CD14-positive monocyte (primary cell): ENCODE data around the gene PHYHIPL. TPM values are rescaled to one million over a fixed set of nuclear protein-coding genes. Genes with fewer than 3 reads are reported as not detected.

Source experiments
- DNase-seq, 3 donors: peaks; one replicate each; pipeline ENCODE4 v3.0.0-alpha.2; 2011 to 2022
- H2AFZ ChIP-seq: 2 replicates; pipeline ENCODE4 v1.6.0; 2012; ENCODE audit warnings: mild to moderate bottlenecking, low read depth, low read length, inconsistent platforms; ENCODE audit not compliant: insufficient read depth, poor library complexity, severe bottlenecking
- H3K27ac ChIP-seq, 2 donors: 1 replicate in 1 of 2; 2 replicates in 1 of 2; pipeline ENCODE4 v1.5.1; 2012 to 2013; ENCODE audit warnings: low read length in 2 of 2, control low read depth in 1 of 2, inconsistent platforms in 1 of 2, low read depth in 1 of 2, mild to moderate bottlenecking in 1 of 2
- H3K27me3 ChIP-seq, 2 donors: one replicate each; pipeline versions ENCODE4 v1.6.0 to v1.6.1; 2011 to 2013; ENCODE audit warnings: low read length in 2 of 2; ENCODE audit not compliant: control insufficient read depth in 2 of 2, insufficient read depth in 2 of 2
- H3K36me3 ChIP-seq, 2 donors: replicated peaks in 1 of 2; 1 replicate in 1 of 2; 2 replicates in 1 of 2; pipeline versions ENCODE4 v1.5.1 to v1.6.1; 2012 to 2013; ENCODE audit warnings: low read length in 2 of 2, control low read depth in 1 of 2, inconsistent platforms in 1 of 2, mild to moderate bottlenecking in 1 of 2; ENCODE audit not compliant: insufficient read depth in 2 of 2, control insufficient read depth in 1 of 2
- H3K4me1 ChIP-seq, 2 donors: 1 replicate in 1 of 2; 2 replicates in 1 of 2; pipeline versions ENCODE4 v1.5.1 to v1.6.1; 2012 to 2013; ENCODE audit warnings: low read length in 2 of 2, control low read depth in 1 of 2, inconsistent platforms in 1 of 2, mild to moderate bottlenecking in 1 of 2, moderate library complexity in 1 of 2; ENCODE audit not compliant: insufficient read depth in 2 of 2, control insufficient read depth in 1 of 2
- H3K4me2 ChIP-seq: replicated peaks from 2 replicates; pipeline ENCODE3; 2012; ENCODE audit warnings: low read length, moderate library complexity, mild to moderate bottlenecking; ENCODE audit not compliant: poor library complexity, severe bottlenecking; ENCODE audit errors: extremely low read depth
- H3K4me3 ChIP-seq, 3 experiments: fragments of 200-600 bp in 1 of 3; sonication (generic) in 1 of 3; replicated peaks in 1 of 3; 1 replicate in 2 of 3; 2 replicates in 1 of 3; pipeline ENCODE4 v1.5.1; 2011 to 2013; ENCODE audit warnings: low read length in 3 of 3, mild to moderate bottlenecking in 3 of 3, control low read depth in 2 of 3, low read depth in 2 of 3, inconsistent platforms in 1 of 3, moderate library complexity in 1 of 3
- H3K79me2 ChIP-seq: 2 replicates; pipeline ENCODE4 v1.6.0; 2012; ENCODE audit warnings: mild to moderate bottlenecking, control low read depth, inconsistent platforms, low read length, moderate library complexity; ENCODE audit not compliant: insufficient read depth
- H3K9ac ChIP-seq: 2 replicates; pipeline ENCODE4 v1.6.0; 2017; ENCODE audit warnings: low read length, mild to moderate bottlenecking; ENCODE audit not compliant: insufficient read depth, poor library complexity, severe bottlenecking
- H3K9me3 ChIP-seq, 2 donors: replicated peaks in 1 of 2; 1 replicate in 1 of 2; 2 replicates in 1 of 2; pipeline versions ENCODE4 v1.5.1 to v1.6.1; 2012 to 2013; ENCODE audit warnings: low read length in 2 of 2, control low read depth in 1 of 2; ENCODE audit not compliant: control insufficient read depth in 1 of 2, insufficient read depth in 1 of 2
- H4K20me1 ChIP-seq: 2 replicates; pipeline ENCODE4 v1.6.0; 2012; ENCODE audit warnings: mild to moderate bottlenecking, low read length, control low read depth, moderate library complexity; ENCODE audit not compliant: insufficient read depth
- H3K27ac Mint-ChIP-seq, 7 donors: one replicate each; pipeline ENCODE4 v1.8.0; 2020; ENCODE audit warnings: mild to moderate bottlenecking in 7 of 7, mixed read lengths in 7 of 7, moderate library complexity in 6 of 7, inconsistent platforms in 2 of 7
- H3K27me3 Mint-ChIP-seq, 3 donors: one replicate each; pipeline ENCODE4 v1.8.0; 2021 to 2022; ENCODE audit warnings: low read depth in 3 of 3, mild to moderate bottlenecking in 3 of 3, mixed read lengths in 3 of 3, moderate library complexity in 3 of 3, inconsistent platforms in 1 of 3
- H3K36me3 Mint-ChIP-seq, 2 donors: one replicate each; pipeline ENCODE4 v1.8.0; 2020; ENCODE audit warnings: mixed read lengths in 2 of 2, inconsistent platforms in 1 of 2, mild to moderate bottlenecking in 1 of 2
- H3K4me1 Mint-ChIP-seq: one replicate; pipeline ENCODE4 v1.8.0; 2020; ENCODE audit warnings: mild to moderate bottlenecking, mixed read lengths
- H3K4me3 Mint-ChIP-seq, 2 donors: one replicate each; pipeline ENCODE4 v1.8.0; 2020; ENCODE audit warnings: mild to moderate bottlenecking in 2 of 2, mixed read lengths in 2 of 2, moderate library complexity in 1 of 2
- H3K9me3 Mint-ChIP-seq, 7 donors: one replicate each; pipeline ENCODE4 v1.8.0; 2020 to 2022; ENCODE audit warnings: mixed read lengths in 7 of 7, mild to moderate bottlenecking in 6 of 7, moderate library complexity in 6 of 7, inconsistent platforms in 2 of 7
- WGBS: methylation state at CpG from one replicate; pipeline ENCODE4 v1.1.5; 2013; ENCODE audit warnings: missing lambda C conversion rate; ENCODE audit not compliant: insufficient coverage; 5-methylcytosine and 5-hydroxymethylcytosine counted together
- intact Hi-C, 2 donors: fragments of 100-400 bp; cut with micrococcal nuclease; formaldehyde crosslinking; loops; one replicate each; pipeline versions ENCODE4 v1.15.0 to v1.15.1; 2023
- polyA plus RNA-seq, 3 donors: library from polyadenylated mRNA; depleted of rRNA in 1 of 3; unstranded in 2 of 3; stranded (reverse) in 1 of 3; fragments of 300-500 nt in 2 of 3; fragments of >200 nt in 1 of 3; fragmentation: Illumina TruSeq in 2 of 3; gene quantifications; 1 replicate in 2 of 3; 2 replicates in 1 of 3; pipeline ENCODE4 v1.2.3, GENCODE V29; 2012 to 2021
- TF ChIP-seq, protein P1 (sequence below): fragments of 200-600 bp; IDR thresholded peaks from one replicate; pipeline ENCODE4 v1.8.0; 2022; ENCODE audit warnings: antibody characterized with exemption, mild to moderate bottlenecking

The PHYHIPL gene
- polyA plus RNA-seq, 3 donors = not detected

DNA sequence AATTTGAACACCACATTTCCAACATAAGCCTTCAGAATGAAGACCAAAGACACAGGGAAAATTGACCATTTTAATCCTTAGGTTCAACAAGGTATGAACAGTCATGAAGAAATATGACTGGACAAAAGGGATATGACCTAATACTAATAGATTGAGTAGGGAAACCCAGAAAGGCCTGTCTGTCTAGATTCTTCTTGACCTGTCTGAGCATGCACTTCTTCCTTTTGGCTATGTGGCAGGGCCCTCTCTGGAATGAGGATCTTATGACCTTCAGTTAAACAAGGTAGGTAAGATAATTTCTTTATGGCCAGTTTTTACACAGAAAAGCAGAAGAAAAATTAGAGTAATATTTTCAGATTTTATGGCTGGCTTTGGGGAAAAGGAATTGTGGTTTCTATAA is 3.0 kb upstream of the PHYHIPL start:
- H3K9me3 ChIP-seq = peaks cover 0 to 14% of the 10 kb centered on the region in 2 donors
- TF ChIP-seq, protein P1, sequence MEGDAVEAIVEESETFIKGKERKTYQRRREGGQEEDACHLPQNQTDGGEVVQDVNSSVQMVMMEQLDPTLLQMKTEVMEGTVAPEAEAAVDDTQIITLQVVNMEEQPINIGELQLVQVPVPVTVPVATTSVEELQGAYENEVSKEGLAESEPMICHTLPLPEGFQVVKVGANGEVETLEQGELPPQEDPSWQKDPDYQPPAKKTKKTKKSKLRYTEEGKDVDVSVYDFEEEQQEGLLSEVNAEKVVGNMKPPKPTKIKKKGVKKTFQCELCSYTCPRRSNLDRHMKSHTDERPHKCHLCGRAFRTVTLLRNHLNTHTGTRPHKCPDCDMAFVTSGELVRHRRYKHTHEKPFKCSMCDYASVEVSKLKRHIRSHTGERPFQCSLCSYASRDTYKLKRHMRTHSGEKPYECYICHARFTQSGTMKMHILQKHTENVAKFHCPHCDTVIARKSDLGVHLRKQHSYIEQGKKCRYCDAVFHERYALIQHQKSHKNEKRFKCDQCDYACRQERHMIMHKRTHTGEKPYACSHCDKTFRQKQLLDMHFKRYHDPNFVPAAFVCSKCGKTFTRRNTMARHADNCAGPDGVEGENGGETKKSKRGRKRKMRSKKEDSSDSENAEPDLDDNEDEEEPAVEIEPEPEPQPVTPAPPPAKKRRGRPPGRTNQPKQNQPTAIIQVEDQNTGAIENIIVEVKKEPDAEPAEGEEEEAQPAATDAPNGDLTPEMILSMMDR = no peak
- H3K9me3 Mint-ChIP-seq = peaks cover 0 to 8% (median 2%) of the 10 kb centered on the region in 7 donors
- peaks cover 18 to 35% of the 10 kb centered on the region in 2 donors for H3K27me3 ChIP-seq
- no peak overlapping the region for H3K27ac ChIP-seq
- no peak overlapping the region for H3K4me3 Mint-ChIP-seq
- H3K9ac ChIP-seq = no peak overlapping the region
- H3K36me3 ChIP-seq = no peaks in the 10 kb centered on the region
- H4K20me1 ChIP-seq = no peaks in the 10 kb centered on the region
- H3K27ac Mint-ChIP-seq = no peak overlapping the region
- DNase-seq = no peak
- H3K79me2 ChIP-seq = no peaks in the 10 kb centered on the region
- intact Hi-C loops = no loop called here
- H3K4me1 Mint-ChIP-seq = peaks cover 4% of the 10 kb centered on the region
- no peak overlapping the region for H3K4me2 ChIP-seq
- H3K27me3 Mint-ChIP-seq = peaks cover 30 to 38% (median 37%) of the 10 kb centered on the region in 3 donors
- no peak overlapping the region for H2AFZ ChIP-seq
- no peaks in the 10 kb centered on the region for H3K36me3 Mint-ChIP-seq
- no peak overlapping the region for H3K4me3 ChIP-seq
- H3K4me1 ChIP-seq = no peaks in the 10 kb centered on the region

DNA sequence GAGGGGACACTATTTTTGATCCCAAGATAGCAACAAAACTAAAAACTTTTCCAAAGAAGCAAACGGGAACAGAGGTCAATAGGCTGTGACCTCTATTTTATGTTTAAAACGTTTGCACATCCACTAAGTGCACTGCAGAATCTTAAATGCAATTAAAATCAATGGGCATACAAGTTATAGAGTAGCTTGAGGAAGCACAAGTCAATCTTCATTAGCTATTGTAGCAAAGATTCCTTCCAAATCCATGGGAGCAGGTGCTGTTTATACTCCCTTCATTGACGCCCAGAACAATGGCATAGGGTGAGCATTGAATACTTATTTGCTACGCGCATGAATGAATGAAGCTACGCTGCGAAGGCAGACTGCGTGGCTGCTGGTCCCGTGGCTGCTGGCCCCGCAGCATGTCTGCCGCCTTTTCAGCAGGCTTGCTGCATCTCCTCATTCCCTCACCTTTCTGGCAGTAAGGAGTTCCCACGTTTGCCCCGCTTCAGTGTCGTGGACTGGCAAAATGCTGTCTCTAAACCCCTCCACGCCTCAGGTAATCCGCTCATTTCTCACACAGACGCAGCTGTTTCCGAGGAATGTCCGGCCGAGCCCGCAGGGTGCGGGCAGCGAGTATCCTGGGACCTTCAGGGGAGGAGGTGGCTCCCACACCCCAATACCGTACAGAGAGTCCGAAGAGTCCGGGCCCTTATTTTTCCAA is 754 bp upstream of the PHYHIPL start:
- no peaks in the 10 kb centered on the region for H4K20me1 ChIP-seq
- H3K9ac ChIP-seq = no peak overlapping the region
- H3K4me1 ChIP-seq = no peaks in the 10 kb centered on the region
- no peaks in the 10 kb centered on the region for H3K36me3 ChIP-seq
- TF ChIP-seq, protein P1 = no peak
- H3K79me2 ChIP-seq = no peaks in the 10 kb centered on the region
- no peaks in the 10 kb centered on the region for H3K36me3 Mint-ChIP-seq
- H3K4me2 ChIP-seq = no peak overlapping the region
- no peak overlapping the region for H2AFZ ChIP-seq
- peaks cover 0 to 2% (median under 1%) of the 10 kb centered on the region in 7 donors for H3K9me3 Mint-ChIP-seq
- peak overlapping the region in 1 of 2 donors; percentile 78 for H3K4me3 Mint-ChIP-seq
- no peak overlapping the region for H3K4me3 ChIP-seq
- intact Hi-C loops = no loop called here
- no peak for DNase-seq
- H3K4me1 Mint-ChIP-seq = peaks cover 4% of the 10 kb centered on the region
- H3K27me3 Mint-ChIP-seq = peaks cover 32 to 43% (median 38%) of the 10 kb centered on the region in 3 donors
- peaks cover 18 to 37% of the 10 kb centered on the region in 2 donors for H3K27me3 ChIP-seq
- 11% methylated on average over 23 of the region's 26 CpGs for WGBS
- no peak overlapping the region for H3K27ac ChIP-seq
- H3K27ac Mint-ChIP-seq = no peak overlapping the region
- H3K9me3 ChIP-seq = peaks cover 0 to 14% of the 10 kb centered on the region in 2 donors
